OCI-LY1 (cell line): ENCODE measurements around the gene MRPL49.

Experiments used
- EZH2 ChIP-seq: fragments of 200-600 bp; sonication (generic), shearing (Covaris generic); IDR thresholded peaks from 2 replicates; pipeline ENCODE4 v1.8.0; 2017; ENCODE audit warnings: borderline replicate concordance, mixed run types, mild to moderate bottlenecking, antibody characterized with exemption, low read length, moderate library complexity, mixed read lengths
- TF ChIP-seq, protein P1 (sequence below): fragments of 200-600 bp; sonication (generic), shearing (Covaris generic); IDR thresholded peaks from 2 replicates; pipeline ENCODE4 v1.5.1; 2017; ENCODE audit warnings: mild to moderate bottlenecking, antibody characterized with exemption, low read length, moderate library complexity, mixed read lengths

DNA sequence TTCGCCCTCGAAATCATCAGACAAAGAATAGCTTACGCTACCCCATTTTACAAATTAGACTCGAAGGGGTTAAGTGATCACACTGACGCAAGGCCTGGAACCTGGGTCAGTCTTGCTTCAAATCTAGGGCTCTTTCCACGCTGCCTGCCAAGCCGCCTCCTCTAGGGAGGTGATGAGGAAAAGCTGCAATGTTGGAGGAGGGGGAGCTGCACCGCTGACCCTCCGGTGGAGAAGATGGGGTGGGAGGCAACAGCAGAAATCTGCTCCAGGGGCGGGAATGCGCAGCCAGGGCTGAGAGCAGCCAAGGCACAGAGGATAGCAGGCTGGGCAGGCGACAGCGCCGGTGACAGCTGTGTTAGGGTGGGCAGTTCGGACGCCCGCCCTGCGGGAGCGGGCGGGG, 11.6 kb downstream of the MRPL49 start:
- TF ChIP-seq, protein P1, sequence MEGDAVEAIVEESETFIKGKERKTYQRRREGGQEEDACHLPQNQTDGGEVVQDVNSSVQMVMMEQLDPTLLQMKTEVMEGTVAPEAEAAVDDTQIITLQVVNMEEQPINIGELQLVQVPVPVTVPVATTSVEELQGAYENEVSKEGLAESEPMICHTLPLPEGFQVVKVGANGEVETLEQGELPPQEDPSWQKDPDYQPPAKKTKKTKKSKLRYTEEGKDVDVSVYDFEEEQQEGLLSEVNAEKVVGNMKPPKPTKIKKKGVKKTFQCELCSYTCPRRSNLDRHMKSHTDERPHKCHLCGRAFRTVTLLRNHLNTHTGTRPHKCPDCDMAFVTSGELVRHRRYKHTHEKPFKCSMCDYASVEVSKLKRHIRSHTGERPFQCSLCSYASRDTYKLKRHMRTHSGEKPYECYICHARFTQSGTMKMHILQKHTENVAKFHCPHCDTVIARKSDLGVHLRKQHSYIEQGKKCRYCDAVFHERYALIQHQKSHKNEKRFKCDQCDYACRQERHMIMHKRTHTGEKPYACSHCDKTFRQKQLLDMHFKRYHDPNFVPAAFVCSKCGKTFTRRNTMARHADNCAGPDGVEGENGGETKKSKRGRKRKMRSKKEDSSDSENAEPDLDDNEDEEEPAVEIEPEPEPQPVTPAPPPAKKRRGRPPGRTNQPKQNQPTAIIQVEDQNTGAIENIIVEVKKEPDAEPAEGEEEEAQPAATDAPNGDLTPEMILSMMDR = no peak
- no peak for TF ChIP-seq EZH2
